Spleen (tissue), 7 donors: ENCODE results near the gene DYSF.

Experiments used
- CTCF ChIP-seq, 11 experiments: fragments of 200-600 bp in 7 of 11; fragments of 450-650 bp in 4 of 11; sonication (generic) in 4 of 11; IDR thresholded peaks in 8 of 11; conservative IDR thresholded peaks in 3 of 11; 1 replicate in 7 of 11; 2 replicates in 4 of 11; pipeline versions ENCODE4 v1.4.0 to v1.8.0; 2016 to 2021; ENCODE audit warnings: antibody characterized with exemption in 11 of 11, inconsistent platforms in 4 of 11, mild to moderate bottlenecking in 1 of 11
- POLR2A ChIP-seq, 3 donors: fragments of 450-650 bp; IDR thresholded peaks; one replicate each; pipeline ENCODE4 v1.5.1; 2017; ENCODE audit warnings: antibody characterized with exemption in 3 of 3, mild to moderate bottlenecking in 1 of 3
- POLR2AphosphoS5 ChIP-seq, 3 donors: sonication (generic); formaldehyde crosslinking; IDR thresholded peaks; one replicate each; pipeline ENCODE4 v1.5.1; 2017; ENCODE audit warnings: antibody characterized with exemption in 3 of 3
- donor health status: DM: no; HTN: no; CAD: no; lungs with moderate emphysema.
- donor health status: DM: no; HTN: no; CAD: no.
- donor health status: DM: no; HTN: no; CAD: no.

DNA sequence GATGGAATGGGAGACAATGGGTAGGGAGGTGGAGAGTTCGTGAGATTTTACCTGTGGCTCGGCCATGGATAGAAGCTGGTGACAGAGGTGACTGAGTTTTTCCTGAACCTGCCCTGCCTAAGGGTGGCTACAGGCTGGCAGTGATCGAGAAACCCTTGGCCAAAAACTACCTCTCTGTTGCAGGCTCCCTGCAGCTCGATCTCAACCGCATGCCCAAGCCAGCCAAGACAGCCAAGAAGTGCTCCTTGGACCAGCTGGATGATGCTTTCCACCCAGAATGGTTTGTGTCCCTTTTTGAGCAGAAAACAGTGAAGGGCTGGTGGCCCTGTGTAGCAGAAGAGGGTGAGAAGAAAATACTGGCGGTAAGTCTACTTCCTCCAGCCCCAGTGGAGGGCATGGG, 225.5 kb downstream of the DYSF start:
- no peak for TF ChIP-seq CTCF (IDR thresholded peaks at IDR 0.05 in 8 of 11, conservative IDR thresholded peaks at IDR 0.05 in 3 of 11)
- TF ChIP-seq POLR2A (IDR thresholded peaks at IDR 0.05) = no peak
- TF ChIP-seq POLR2AphosphoS5 (IDR thresholded peaks at IDR 0.05) = no peak
